CD4-positive, alpha-beta T cell (primary cell): ENCODE measurements around the gene LRG1. TPM values are rescaled to one million over a fixed set of nuclear protein-coding genes. Genes with fewer than 3 reads are reported as not detected.
"Not testable (repeated sequence)": the region's sequence is repeated elsewhere in the genome, so short reads cannot be mapped to it uniquely, and the experiment has no call there.

Source experiments
- ATAC-seq: fragments of 200-7000 bp; cut with Tn5 transposase; one replicate; pipeline ENCODE4 v1.10.0; 2022; ENCODE audit warnings: mild to moderate bottlenecking; ENCODE audit not compliant: poor library complexity
- CTCF ChIA-PET: fragments of 350-600 bp; sonication (Branson Sonifier 250); formaldehyde crosslinking; loops from one replicate; lab custom pipeline; 2021; ENCODE audit warnings: antibody characterized with exemption, inconsistent platforms; lab: Charles Lee
- POLR2A ChIA-PET: fragments of 350-600 bp; sonication (Branson Sonifier 250); formaldehyde crosslinking; loops from one replicate; lab custom pipeline; 2021; ENCODE audit warnings: antibody characterized with exemption, inconsistent platforms; lab: Charles Lee
- DNase-seq, 14 experiments: peaks; one replicate each; pipeline ENCODE4 v3.0.0-alpha.2; 2013 to 2020; ENCODE audit warnings: mixed read lengths in 2 of 14
- H3K27ac ChIP-seq, 2 donors: one replicate each; pipeline versions ENCODE4 v1.5.1 to v1.7.0; 2013; ENCODE audit warnings: low read length in 2 of 2, low read depth in 1 of 2, mild to moderate bottlenecking in 1 of 2
- H3K27me3 ChIP-seq, 2 experiments: 1 replicate in 1 of 2; 2 replicates in 1 of 2; pipeline versions ENCODE4 v1.6.1 to v1.7.0; 2013; ENCODE audit warnings: low read length in 2 of 2, control low read depth in 1 of 2, mild to moderate bottlenecking in 1 of 2, moderate library complexity in 1 of 2; ENCODE audit not compliant: insufficient read depth in 2 of 2, control insufficient read depth in 1 of 2
- H3K36me3 ChIP-seq: one replicate; pipeline ENCODE4 v1.6.1; 2013; ENCODE audit warnings: low read length, control low read depth; ENCODE audit not compliant: insufficient read depth
- H3K4me1 ChIP-seq: one replicate; pipeline ENCODE4 v1.6.1; 2013; ENCODE audit warnings: low read length, control low read depth; ENCODE audit not compliant: insufficient read depth
- H3K4me3 ChIP-seq: one replicate; pipeline ENCODE4 v1.5.1; 2013; ENCODE audit warnings: mild to moderate bottlenecking, low read length, moderate library complexity
- H3K9me3 ChIP-seq, 2 experiments: 1 replicate in 1 of 2; 2 replicates in 1 of 2; pipeline versions ENCODE4 v1.6.1 to v1.7.0; 2013; ENCODE audit warnings: low read length in 2 of 2, mild to moderate bottlenecking in 2 of 2, control low read depth in 1 of 2, moderate library complexity in 1 of 2; ENCODE audit not compliant: control insufficient read depth in 1 of 2, insufficient read depth in 1 of 2
- H3K27ac Mint-ChIP-seq: one replicate; pipeline ENCODE4 v1.8.0; 2020; ENCODE audit warnings: mixed read lengths
- H3K27me3 Mint-ChIP-seq: one replicate; pipeline ENCODE4 v1.8.0; 2021; ENCODE audit warnings: mixed read lengths
- H3K36me3 Mint-ChIP-seq: one replicate; pipeline ENCODE4 v1.8.0; 2021; ENCODE audit warnings: low read depth, mixed read lengths
- H3K4me1 Mint-ChIP-seq: one replicate; pipeline ENCODE4 v1.8.0; 2021; ENCODE audit warnings: low read depth, mixed read lengths
- H3K4me3 Mint-ChIP-seq: one replicate; pipeline ENCODE4 v1.8.0; 2020; ENCODE audit warnings: mild to moderate bottlenecking, mixed read lengths
- H3K9me3 Mint-ChIP-seq: one replicate; pipeline ENCODE4 v1.8.0; 2020; ENCODE audit warnings: mixed read lengths
- intact Hi-C, 2 experiments: fragments of 100-400 bp; cut with DNase I in 1 of 2; cut with micrococcal nuclease in 1 of 2; formaldehyde crosslinking; loops; one replicate each; pipeline versions ENCODE4 v1.15.1 to v1.9.0; 2023 to 2025; cut with DNase I, micrococcal nuclease
- total RNA-seq, 174 experiments: library from RNA in 2 of 174; stranded (reverse) in 2 of 174; gene quantifications; one replicate each; pipeline ENCODE4 v1.2.3 and lab custom pipeline; 2021 to 2026
- TF ChIP-seq, protein P1 (sequence below): fragments of 200-600 bp; IDR thresholded peaks from one replicate; pipeline ENCODE4 v1.8.0; 2022; ENCODE audit warnings: antibody characterized with exemption, mild to moderate bottlenecking

The LRG1 gene
- total RNA-seq, 2 experiments from 2014 or later, result not detected

DNA sequence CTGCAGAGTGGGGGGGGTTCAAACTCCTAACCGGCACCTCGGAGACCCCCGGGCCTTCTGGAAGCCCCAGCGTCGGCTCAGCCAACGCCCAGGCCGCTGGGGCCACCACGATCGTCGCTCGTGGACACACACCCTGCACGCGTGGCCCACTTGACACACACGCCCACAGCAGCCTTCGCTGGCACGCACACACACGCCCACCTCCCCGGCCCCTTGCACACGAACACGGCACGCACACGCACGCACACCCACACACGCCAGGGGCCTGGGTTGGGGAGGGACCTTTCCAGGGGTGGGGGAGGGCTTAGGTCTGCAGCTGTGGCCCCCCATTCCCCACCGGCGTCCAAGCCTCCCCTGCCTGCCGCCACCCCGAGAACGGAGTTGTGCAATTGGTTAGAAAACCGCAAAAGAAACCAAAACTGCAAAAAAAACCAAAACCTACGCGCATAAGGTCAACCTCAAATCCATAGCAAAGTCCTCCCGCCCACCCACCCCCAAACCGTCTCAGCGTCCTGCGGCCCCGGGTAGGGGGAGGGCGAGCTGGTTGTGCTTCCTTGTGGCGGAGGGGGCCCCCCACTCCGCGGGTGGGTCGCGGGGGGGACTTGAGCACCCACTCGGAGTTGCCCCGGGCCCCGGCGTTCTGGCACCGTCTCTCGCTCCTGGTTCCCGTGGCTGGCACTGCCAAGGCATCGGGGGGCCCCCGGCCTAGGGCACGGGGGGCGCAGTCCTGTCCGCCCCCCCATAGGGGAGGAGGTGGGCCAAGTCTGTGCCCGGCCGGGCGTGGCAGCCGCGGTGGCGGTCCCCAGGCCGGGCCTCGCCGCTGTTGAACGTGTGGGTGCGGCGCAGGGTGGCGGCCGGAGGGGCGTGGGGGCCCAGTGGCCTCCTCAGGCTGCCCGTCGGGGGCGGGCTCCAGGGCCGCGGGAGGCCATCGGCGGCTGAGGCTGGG, 3.3 kb upstream of the LRG1 start:
- no peak overlapping the region for H3K27ac ChIP-seq
- TF ChIP-seq, protein P1, sequence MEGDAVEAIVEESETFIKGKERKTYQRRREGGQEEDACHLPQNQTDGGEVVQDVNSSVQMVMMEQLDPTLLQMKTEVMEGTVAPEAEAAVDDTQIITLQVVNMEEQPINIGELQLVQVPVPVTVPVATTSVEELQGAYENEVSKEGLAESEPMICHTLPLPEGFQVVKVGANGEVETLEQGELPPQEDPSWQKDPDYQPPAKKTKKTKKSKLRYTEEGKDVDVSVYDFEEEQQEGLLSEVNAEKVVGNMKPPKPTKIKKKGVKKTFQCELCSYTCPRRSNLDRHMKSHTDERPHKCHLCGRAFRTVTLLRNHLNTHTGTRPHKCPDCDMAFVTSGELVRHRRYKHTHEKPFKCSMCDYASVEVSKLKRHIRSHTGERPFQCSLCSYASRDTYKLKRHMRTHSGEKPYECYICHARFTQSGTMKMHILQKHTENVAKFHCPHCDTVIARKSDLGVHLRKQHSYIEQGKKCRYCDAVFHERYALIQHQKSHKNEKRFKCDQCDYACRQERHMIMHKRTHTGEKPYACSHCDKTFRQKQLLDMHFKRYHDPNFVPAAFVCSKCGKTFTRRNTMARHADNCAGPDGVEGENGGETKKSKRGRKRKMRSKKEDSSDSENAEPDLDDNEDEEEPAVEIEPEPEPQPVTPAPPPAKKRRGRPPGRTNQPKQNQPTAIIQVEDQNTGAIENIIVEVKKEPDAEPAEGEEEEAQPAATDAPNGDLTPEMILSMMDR, result no peak
- peaks cover 0 to 25% of the 10 kb centered on the region in 2 experiments for H3K9me3 ChIP-seq
- Mint-ChIP-seq H3K9me3 (no peaks in the 10 kb centered on the region), H3K36me3 (no peaks in the 10 kb centered on the region), H3K4me3 (no peak overlapping the region), H3K4me1 (no peaks in the 10 kb centered on the region), H3K27ac (no peak overlapping the region), H3K27me3 (peaks cover 26% of the 10 kb centered on the region)
- peaks cover 7% of the 10 kb centered on the region for H3K4me1 ChIP-seq
- peaks cover 7 to 9% of the 10 kb centered on the region in 2 experiments for H3K27me3 ChIP-seq
- intact Hi-C loops, result no loop called here
- DNase-seq (peak in 2 of 14 experiments; percentile 46 to 63), ATAC-seq (no peak)
- ChIA-PET POLR2A (no interaction called here), CTCF (no interaction called here)
- H3K36me3 ChIP-seq, result no peaks in the 10 kb centered on the region
- H3K4me3 ChIP-seq, result no peak overlapping the region

DNA sequence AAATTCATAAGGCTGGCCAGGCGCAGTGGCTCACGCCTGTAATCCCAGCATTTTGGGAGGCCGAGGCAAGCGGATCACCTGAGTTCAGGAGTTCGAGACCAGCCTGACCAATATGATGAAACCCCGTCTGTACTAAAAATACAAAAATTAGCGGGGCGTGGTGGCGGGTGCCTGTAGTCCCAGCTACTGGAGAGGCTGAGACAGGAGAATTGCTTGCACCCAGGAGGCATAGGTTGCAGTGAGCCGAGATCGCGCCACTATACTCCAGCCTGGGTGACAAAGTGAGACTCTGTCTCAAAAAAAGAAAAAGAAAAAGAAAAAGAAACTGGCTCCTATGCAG, 1.9 kb upstream of the LRG1 start:
- H3K27ac ChIP-seq, ATAC-seq, H3K4me3 Mint-ChIP-seq, H3K4me1 ChIP-seq, H3K36me3 Mint-ChIP-seq, POLR2A ChIA-PET, H3K9me3 Mint-ChIP-seq, H3K4me3 ChIP-seq, DNase-seq, intact Hi-C loops, H3K36me3 ChIP-seq, H3K4me1 Mint-ChIP-seq, CTCF ChIA-PET, H3K27ac Mint-ChIP-seq: not testable (repeated sequence)
- peaks cover 12 to 14% of the 10 kb centered on the region in 2 experiments for H3K27me3 ChIP-seq
- peaks cover 26% of the 10 kb centered on the region for H3K27me3 Mint-ChIP-seq
- peaks cover 0 to 30% of the 10 kb centered on the region in 2 experiments for H3K9me3 ChIP-seq

DNA sequence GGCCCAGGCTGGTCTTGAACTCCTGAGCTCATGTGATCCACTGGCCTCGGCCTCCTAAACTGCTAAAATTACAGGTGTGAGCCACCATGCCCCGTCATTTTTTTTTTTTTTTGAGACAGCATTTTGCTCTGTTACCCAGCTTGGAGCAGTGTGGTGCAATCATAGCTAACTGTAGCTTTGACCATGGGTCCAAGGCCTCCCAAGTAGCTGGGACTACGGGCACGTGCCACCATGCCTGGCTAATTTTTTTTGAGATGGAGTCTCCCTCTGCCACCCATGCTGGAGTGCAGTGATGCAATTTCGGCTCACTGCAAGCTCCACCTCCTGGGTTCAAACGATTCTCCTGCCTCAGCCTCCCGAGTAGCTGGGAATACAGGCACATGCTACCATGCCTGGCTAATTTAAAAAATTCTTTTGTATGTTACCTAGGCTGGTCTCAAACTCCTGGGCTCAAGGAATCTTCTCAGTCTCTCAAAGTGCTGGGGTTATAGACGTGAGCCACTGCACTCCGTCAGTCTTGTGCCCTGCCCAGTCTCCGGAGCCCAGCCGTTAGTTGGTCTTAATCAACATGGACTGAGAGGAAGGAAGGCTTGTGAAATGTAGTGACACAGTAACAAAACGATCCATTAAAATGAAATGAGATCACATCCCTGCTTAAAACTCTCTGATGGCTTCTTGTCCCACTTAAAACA, 1.4 kb upstream of the LRG1 start:
- H3K27ac ChIP-seq, result no peak overlapping the region
- Mint-ChIP-seq H3K9me3 (no peaks in the 10 kb centered on the region), H3K27ac (no peak overlapping the region), H3K4me1 (no peaks in the 10 kb centered on the region), H3K36me3 (no peaks in the 10 kb centered on the region), H3K27me3 (peaks cover 26% of the 10 kb centered on the region), H3K4me3 (no peak overlapping the region)
- ATAC-seq (no peak), DNase-seq (peak in 2 of 14 experiments; percentile 36 to 57)
- peaks cover 0 to 30% of the 10 kb centered on the region in 2 experiments for H3K9me3 ChIP-seq
- H3K27me3 ChIP-seq, result peaks cover 15 to 19% of the 10 kb centered on the region in 2 experiments
- POLR2A ChIA-PET, result no interaction called here
- intact Hi-C loops, result no loop called here
- no peak overlapping the region for H3K4me3 ChIP-seq
- H3K36me3 ChIP-seq, result no peaks in the 10 kb centered on the region
- H3K4me1 ChIP-seq, result peaks cover 7% of the 10 kb centered on the region
- TF ChIP-seq, protein P1, result no peak
- CTCF ChIA-PET, result no interaction called here
